SU-DHL-6 (cell line): Measurements from ENCODE around the gene TBL2.
"Not testable (repeated sequence)": the region's sequence is repeated elsewhere in the genome, so short reads cannot be mapped to it uniquely, and the experiment has no call there.

ENCODE experiments used
- H2AFZ ChIP-seq: fragments of 200-600 bp; sonication (generic); 2 replicates; pipeline ENCODE4 v1.6.1; 2014; ENCODE audit warnings: low read depth, mild to moderate bottlenecking, moderate library complexity, mixed read lengths, antibody characterized with exemption, low read length; ENCODE audit not compliant: severe bottlenecking
- H3F3A ChIP-seq: fragments of 200-600 bp; shearing (Covaris generic); 2 replicates; pipeline ENCODE4 v1.6.0; 2016; ENCODE audit warnings: antibody characterized with exemption, mild to moderate bottlenecking; ENCODE audit not compliant: insufficient read depth
- H3K27ac ChIP-seq: fragments of 200-600 bp; sonication (generic); 2 replicates; pipeline ENCODE4 v1.5.1; 2016; ENCODE audit warnings: low read depth, mild to moderate bottlenecking, low read length, moderate library complexity, mixed read lengths
- H3K27me3 ChIP-seq: fragments of 200-600 bp; sonication (generic), shearing (Covaris generic); 2 replicates; pipeline ENCODE4 v1.6.0; 2014; ENCODE audit warnings: mild to moderate bottlenecking, low read length
- H3K36me3 ChIP-seq: fragments of 200-600 bp; sonication (generic); 2 replicates; pipeline ENCODE4 v1.6.1; 2014; ENCODE audit warnings: mild to moderate bottlenecking, low read length, mixed read lengths
- H3K4me2 ChIP-seq: fragments of 300-600, 200-600 bp; shearing (Covaris generic), sonication (generic); 2 replicates; pipeline ENCODE4 v1.6.0; 2014; ENCODE audit warnings: low read length, low read depth, mild to moderate bottlenecking; ENCODE audit not compliant: poor library complexity, severe bottlenecking
- H3K4me3 ChIP-seq: fragments of 200-600 bp; sonication (generic); 2 replicates; pipeline ENCODE4 v1.5.1; 2014; ENCODE audit warnings: antibody characterized with exemption, low read length, mild to moderate bottlenecking, mixed read lengths; ENCODE audit not compliant: insufficient read depth, poor library complexity, severe bottlenecking
- H3K79me2 ChIP-seq: fragments of 200-600 bp; sonication (generic); 2 replicates; pipeline ENCODE4 v1.6.1; 2014; ENCODE audit warnings: mild to moderate bottlenecking, low read length, moderate library complexity; ENCODE audit not compliant: insufficient read depth
- H3K9ac ChIP-seq: fragments of 200-600 bp; sonication (generic); 2 replicates; pipeline ENCODE4 v1.7.0; 2014; ENCODE audit warnings: mild to moderate bottlenecking, low read length
- H3K9me2 ChIP-seq: fragments of 200-600 bp; sonication (generic); replicated peaks from 2 replicates; pipeline ENCODE4 v1.6.1; 2014; ENCODE audit warnings: low read length; ENCODE audit not compliant: insufficient read depth
- H3K9me3 ChIP-seq: fragments of 200-600 bp; sonication (generic); 2 replicates; pipeline ENCODE4 v1.6.1; 2014; ENCODE audit warnings: low read length, mixed read lengths; ENCODE audit not compliant: insufficient read depth
- H4K20me1 ChIP-seq: fragments of 200-600 bp; sonication (generic); 2 replicates; pipeline ENCODE4 v1.6.1; 2014; ENCODE audit warnings: low read depth, mild to moderate bottlenecking, antibody characterized with exemption, low read length, moderate library complexity, mixed read lengths
- EZH2phosphoT487 ChIP-seq: fragments of 200-600 bp; sonication (generic), shearing (Covaris generic); conservative IDR thresholded peaks from 2 replicates; pipeline ENCODE4 v1.6.1; 2018; ENCODE audit warnings: mild to moderate bottlenecking, antibody characterized with exemption, low read length, moderate library complexity, mixed read lengths
- TF ChIP-seq, protein P1 (sequence below): fragments of 200-600 bp; sonication (generic); IDR thresholded peaks from one replicate; pipeline ENCODE4 v1.5.1; 2017; ENCODE audit warnings: antibody characterized with exemption, mild to moderate bottlenecking, low read length, moderate library complexity; ENCODE audit not compliant: insufficient read depth, poor library complexity, severe bottlenecking

Gene TBL2

DNA sequence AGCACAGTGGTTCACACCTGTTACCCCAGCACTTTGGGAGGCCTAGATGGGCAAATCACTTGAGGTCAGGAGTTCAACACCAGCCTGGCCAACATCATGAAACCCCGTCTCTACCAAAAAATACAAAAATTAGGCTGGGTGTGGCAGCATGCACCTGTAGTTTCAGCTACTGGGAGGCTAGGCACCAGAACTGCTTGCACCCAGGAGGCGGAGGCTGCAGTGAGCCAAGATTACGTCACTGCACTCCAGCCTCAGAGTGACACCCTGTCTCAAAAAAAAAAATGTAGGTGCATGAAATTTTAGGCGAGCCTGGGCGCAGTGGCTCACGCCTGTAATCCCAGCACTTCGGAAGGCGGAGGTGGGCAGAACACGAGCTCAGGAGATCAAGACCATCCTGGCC, 30.5 kb downstream of the TBL2 start:
- Histone ChIP-seq H3K36me3 (peaks cover 11% of the 10 kb centered on the region; the same call in 1 of the 2 replicates), H3K9me3 (no peaks in the 10 kb centered on the region), H3K9ac (no peak overlapping the region), H2AFZ (no peak overlapping the region), H3K4me3 (no peak overlapping the region), H3K9me2 (no peaks in the 10 kb centered on the region), H3K27me3 (no peaks in the 10 kb centered on the region), H3K4me2 (no peak overlapping the region), H4K20me1 (no peaks in the 10 kb centered on the region), H3K27ac (no peak overlapping the region), H3K79me2 (peaks cover 73% of the 10 kb centered on the region), H3F3A (no peaks in the 10 kb centered on the region)
- TF ChIP-seq, protein P1, sequence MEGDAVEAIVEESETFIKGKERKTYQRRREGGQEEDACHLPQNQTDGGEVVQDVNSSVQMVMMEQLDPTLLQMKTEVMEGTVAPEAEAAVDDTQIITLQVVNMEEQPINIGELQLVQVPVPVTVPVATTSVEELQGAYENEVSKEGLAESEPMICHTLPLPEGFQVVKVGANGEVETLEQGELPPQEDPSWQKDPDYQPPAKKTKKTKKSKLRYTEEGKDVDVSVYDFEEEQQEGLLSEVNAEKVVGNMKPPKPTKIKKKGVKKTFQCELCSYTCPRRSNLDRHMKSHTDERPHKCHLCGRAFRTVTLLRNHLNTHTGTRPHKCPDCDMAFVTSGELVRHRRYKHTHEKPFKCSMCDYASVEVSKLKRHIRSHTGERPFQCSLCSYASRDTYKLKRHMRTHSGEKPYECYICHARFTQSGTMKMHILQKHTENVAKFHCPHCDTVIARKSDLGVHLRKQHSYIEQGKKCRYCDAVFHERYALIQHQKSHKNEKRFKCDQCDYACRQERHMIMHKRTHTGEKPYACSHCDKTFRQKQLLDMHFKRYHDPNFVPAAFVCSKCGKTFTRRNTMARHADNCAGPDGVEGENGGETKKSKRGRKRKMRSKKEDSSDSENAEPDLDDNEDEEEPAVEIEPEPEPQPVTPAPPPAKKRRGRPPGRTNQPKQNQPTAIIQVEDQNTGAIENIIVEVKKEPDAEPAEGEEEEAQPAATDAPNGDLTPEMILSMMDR: no peak
- no peak for TF ChIP-seq EZH2phosphoT487

DNA sequence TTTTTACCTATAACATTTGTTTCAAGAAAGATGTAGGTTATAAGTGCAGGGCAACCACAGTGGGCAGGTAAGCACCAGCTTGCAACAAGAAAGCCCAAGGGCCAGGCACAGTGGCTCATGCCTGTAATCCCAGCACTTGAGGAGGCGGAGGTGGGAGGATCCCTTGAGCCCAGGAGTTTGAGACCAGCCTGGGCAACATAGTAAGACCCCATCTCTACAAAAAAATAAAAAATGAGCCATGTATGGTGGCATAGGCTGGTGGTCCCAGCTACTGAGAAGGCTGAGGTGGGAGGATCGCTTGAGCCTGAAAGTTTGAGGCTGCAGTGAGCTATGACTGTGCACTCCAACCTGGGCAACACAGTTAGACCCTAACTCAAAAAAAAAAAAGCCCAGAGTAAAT, 33.7 kb downstream of the TBL2 start:
- no peak overlapping the region for H2AFZ ChIP-seq
- no peaks in the 10 kb centered on the region for H3K9me3 ChIP-seq
- no peaks in the 10 kb centered on the region for H3F3A ChIP-seq
- no peak overlapping the region for H3K4me2 ChIP-seq
- no peak overlapping the region for H3K9ac ChIP-seq
- H3K36me3 ChIP-seq: peaks cover 11% of the 10 kb centered on the region; the same call in 1 of the 2 replicates
- no peak overlapping the region for H3K27ac ChIP-seq
- TF ChIP-seq, protein P1: no peak
- no peak for TF ChIP-seq EZH2phosphoT487
- peaks cover 51% of the 10 kb centered on the region for H3K79me2 ChIP-seq
- no peak overlapping the region for H3K4me3 ChIP-seq
- H3K9me2 ChIP-seq: no peaks in the 10 kb centered on the region
- no peaks in the 10 kb centered on the region for H4K20me1 ChIP-seq
- no peaks in the 10 kb centered on the region for H3K27me3 ChIP-seq

DNA sequence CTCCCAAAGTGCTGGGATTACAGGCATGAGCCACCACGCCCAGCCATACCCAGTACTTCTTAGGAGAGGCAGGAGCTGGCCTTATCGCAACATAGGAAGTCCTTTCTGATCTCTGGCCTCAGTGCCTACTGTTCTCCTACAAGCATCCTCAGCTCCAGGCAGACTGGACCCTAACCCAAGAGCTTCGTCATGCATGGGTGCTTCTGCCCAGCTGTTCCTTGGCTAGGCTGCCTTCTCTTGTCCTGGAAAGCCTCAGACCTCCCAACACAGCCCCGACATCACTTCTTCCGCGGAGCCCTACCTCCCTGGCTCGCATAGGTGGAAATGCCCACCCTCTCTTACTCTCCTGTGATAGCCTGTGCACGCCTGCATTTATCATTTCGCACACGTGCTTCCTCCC, 36.7 kb downstream of the TBL2 start:
- Histone ChIP-seq H3F3A (no peaks in the 10 kb centered on the region), H3K4me3 (no peak overlapping the region), H3K9me3 (no peaks in the 10 kb centered on the region), H2AFZ (no peak overlapping the region), H3K4me2 (no peak overlapping the region), H3K27ac (no peak overlapping the region), H3K36me3 (peaks cover 8% of the 10 kb centered on the region; the same call in 1 of the 2 replicates), H4K20me1 (no peaks in the 10 kb centered on the region), H3K27me3 (no peaks in the 10 kb centered on the region), H3K79me2 (peaks cover 24% of the 10 kb centered on the region), H3K9me2 (no peaks in the 10 kb centered on the region), H3K9ac (no peak overlapping the region)
- no peak for TF ChIP-seq EZH2phosphoT487
- TF ChIP-seq, protein P1: no peak

DNA sequence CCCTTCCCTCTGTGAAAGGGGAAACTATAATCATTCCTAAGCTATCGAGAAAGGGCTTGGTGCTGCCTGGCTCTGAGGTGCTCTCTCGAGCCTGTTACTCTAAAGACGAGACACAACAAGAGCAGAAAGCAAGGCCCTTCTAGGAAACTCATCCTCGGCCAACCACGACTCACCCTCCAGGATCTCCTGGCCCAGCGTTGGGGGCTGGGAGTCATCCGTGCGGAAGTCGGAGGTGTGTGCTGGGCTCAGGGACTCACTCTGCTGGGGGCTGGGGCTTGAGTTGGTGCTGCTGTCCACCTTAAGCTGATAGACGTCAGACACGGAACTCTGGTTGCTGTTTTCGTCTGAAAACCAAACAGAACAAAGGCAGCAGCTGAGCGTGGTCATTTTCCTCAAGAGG, 38.7 kb downstream of the TBL2 start:
- H2AFZ ChIP-seq: no peak overlapping the region
- no peaks in the 10 kb centered on the region for H3F3A ChIP-seq
- no peaks in the 10 kb centered on the region for H3K27me3 ChIP-seq
- no peaks in the 10 kb centered on the region for H4K20me1 ChIP-seq
- peaks cover 8% of the 10 kb centered on the region; the same call in 1 of the 2 replicates for H3K36me3 ChIP-seq
- no peak overlapping the region for H3K9ac ChIP-seq
- no peak overlapping the region for H3K27ac ChIP-seq
- H3K4me3 ChIP-seq: no peak overlapping the region
- H3K9me3 ChIP-seq: no peaks in the 10 kb centered on the region
- no peak for TF ChIP-seq EZH2phosphoT487
- TF ChIP-seq, protein P1: no peak
- H3K4me2 ChIP-seq: no peak overlapping the region
- peaks cover 8% of the 10 kb centered on the region for H3K79me2 ChIP-seq
- H3K9me2 ChIP-seq: no peaks in the 10 kb centered on the region

DNA sequence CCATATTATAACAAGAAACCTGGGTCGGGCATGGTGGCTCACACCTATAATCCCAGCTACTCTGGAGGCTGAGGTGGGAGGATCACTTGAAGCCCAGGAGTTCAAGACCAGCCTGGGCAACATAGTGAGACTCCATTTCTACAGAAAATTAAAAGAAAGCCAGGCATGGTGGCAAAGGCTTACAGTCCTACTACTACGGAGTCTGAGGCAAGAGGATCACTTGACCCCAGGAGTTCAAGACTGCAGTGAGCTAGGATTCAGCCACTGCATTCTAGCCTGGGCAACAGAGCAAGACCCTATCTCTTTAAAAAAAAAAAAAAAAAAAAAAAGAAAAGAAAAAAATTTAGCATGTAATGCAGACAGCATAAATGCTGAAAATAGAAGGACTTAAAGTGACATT, 39.9 kb downstream of the TBL2 start:
- H3K27ac ChIP-seq, H3K9me2 ChIP-seq, H3K79me2 ChIP-seq, H2AFZ ChIP-seq, H4K20me1 ChIP-seq, H3F3A ChIP-seq, H3K9ac ChIP-seq, H3K9me3 ChIP-seq, H3K36me3 ChIP-seq, H3K4me2 ChIP-seq, H3K27me3 ChIP-seq, H3K4me3 ChIP-seq: not testable (repeated sequence)
